ENCODE results near the gene GLT1D1. TPM values are rescaled to one million over a fixed set of nuclear protein-coding genes. Genes with fewer than 3 reads are reported as not detected.

Gene GLT1D1
- total RNA-seq, 2 experiments from 2014 or later, result not detected

GRCh38 chr12:129005829-129006228 lies 152.6 kb downstream of the GLT1D1 start:
- H3K36me3 Mint-ChIP-seq (ENCODE audit: low read depth), result no peaks in the 10 kb centered on the region
- H3K27me3 Mint-ChIP-seq (ENCODE audit: low read depth), result no peaks in the 10 kb centered on the region
- no peak overlapping the region for H3K27ac Mint-ChIP-seq
- ATAC-seq, result no peak
- H3K4me3 Mint-ChIP-seq, result no peak overlapping the region
- no peaks in the 10 kb centered on the region for H3K4me1 Mint-ChIP-seq (ENCODE audit: low read depth)
- ChIA-PET POLR2A (no interaction called here), CTCF (no interaction called here)
- no peak for DNase-seq
- no peaks in the 10 kb centered on the region for H3K9me3 Mint-ChIP-seq (ENCODE audit: insufficient read depth)

GRCh38 chr12:129009833-129010622 lies 156.8 kb downstream of the GLT1D1 start:
- H3K27me3 Mint-ChIP-seq (ENCODE audit: low read depth), result no peaks in the 10 kb centered on the region
- H3K36me3 Mint-ChIP-seq (ENCODE audit: low read depth), result no peaks in the 10 kb centered on the region
- H3K9me3 Mint-ChIP-seq (ENCODE audit: insufficient read depth), result no peaks in the 10 kb centered on the region
- no peak for DNase-seq
- CTCF ChIA-PET, result no interaction called here
- POLR2A ChIA-PET, result no interaction called here
- H3K4me3 Mint-ChIP-seq, result no peak overlapping the region
- H3K27ac Mint-ChIP-seq, result no peak overlapping the region
- no peak for ATAC-seq
- H3K4me1 Mint-ChIP-seq (ENCODE audit: low read depth), result no peaks in the 10 kb centered on the region

- ATAC-seq (no peak), DNase-seq (no peak)
- Mint-ChIP-seq H3K4me1 (ENCODE audit: low read depth) (no peaks in the 10 kb centered on the region), H3K27ac (no peak overlapping the region), H3K9me3 (ENCODE audit: insufficient read depth) (no peaks in the 10 kb centered on the region), H3K27me3 (ENCODE audit: low read depth) (no peaks in the 10 kb centered on the region), H3K36me3 (ENCODE audit: low read depth) (no peaks in the 10 kb centered on the region), H3K4me3 (no peak overlapping the region)
- CTCF ChIA-PET, result no interaction called here
- POLR2A ChIA-PET, result no interaction called here
Measured at GRCh38 chr12:129016159-129016558, 162.9 kb downstream of the GLT1D1 start.

- Mint-ChIP-seq H3K9me3 (ENCODE audit: insufficient read depth) (no peaks in the 10 kb centered on the region), H3K27ac (no peak overlapping the region), H3K4me1 (ENCODE audit: low read depth) (no peaks in the 10 kb centered on the region), H3K4me3 (no peak overlapping the region), H3K27me3 (ENCODE audit: low read depth) (no peaks in the 10 kb centered on the region), H3K36me3 (ENCODE audit: low read depth) (no peaks in the 10 kb centered on the region)
- POLR2A ChIA-PET, result no interaction called here
- DNase-seq (no peak), ATAC-seq (no peak)
- CTCF ChIA-PET, result no interaction called here
Measured at GRCh38 chr12:129025055-129025454, 171.8 kb downstream of the GLT1D1 start.

- H3K36me3 Mint-ChIP-seq (ENCODE audit: low read depth), result no peaks in the 10 kb centered on the region
- CTCF ChIA-PET, result no interaction called here
- DNase-seq, result no peak
- no peak for ATAC-seq
- no peaks in the 10 kb centered on the region for H3K27me3 Mint-ChIP-seq (ENCODE audit: low read depth)
- H3K4me1 Mint-ChIP-seq (ENCODE audit: low read depth), result no peaks in the 10 kb centered on the region
- POLR2A ChIA-PET, result no interaction called here
- no peak overlapping the region for H3K27ac Mint-ChIP-seq
- no peaks in the 10 kb centered on the region for H3K9me3 Mint-ChIP-seq (ENCODE audit: insufficient read depth)
- H3K4me3 Mint-ChIP-seq, result no peak overlapping the region
Measured at GRCh38 chr12:129028844-129029243, 175.6 kb downstream of the GLT1D1 start.

Other genes starting within 250 kb of the GLT1D1 start
- 10 to 100 TPM; 23.2 to 23.8 TPM for gene SLC15A4, start 29.5 kb upstream of the GLT1D1 start, total RNA-seq

Measured in activated CD8-positive, alpha-beta T cell treated with anti-CD3 and anti-CD28 coated beads, Interleukin-2, amount 10 ng/mL, durations not matched to agents 7 days and 5 days (primary cell).